AG09309 (cell line): ENCODE measurements around the gene MT1X.
A peak's percentile ranks its signal among the peaks of the same experiment; 100 is the strongest.

Experiments
- DNase-seq: peaks from one replicate; pipeline ENCODE4 v3.0.0-alpha.2; 2010; ENCODE audit warnings: low read depth
- H3K4me3 ChIP-seq: 2 replicates; pipeline ENCODE4 v1.5.1; 2011; ENCODE audit warnings: mild to moderate bottlenecking, low read depth, low read length, moderate library complexity; ENCODE audit not compliant: control insufficient read depth
- TF ChIP-seq, protein P1 (sequence below): IDR thresholded peaks from 2 replicates; pipeline ENCODE4 v1.5.1; 2011; ENCODE audit warnings: mild to moderate bottlenecking, low read depth, low read length, inconsistent platforms; ENCODE audit not compliant: insufficient read depth, control insufficient read depth; ENCODE audit errors: missing control alignments

MT1X gene

GRCh38 chr16:56726926-56727325 is 44.7 kb downstream of the MT1X start:
- TF ChIP-seq, protein P1, sequence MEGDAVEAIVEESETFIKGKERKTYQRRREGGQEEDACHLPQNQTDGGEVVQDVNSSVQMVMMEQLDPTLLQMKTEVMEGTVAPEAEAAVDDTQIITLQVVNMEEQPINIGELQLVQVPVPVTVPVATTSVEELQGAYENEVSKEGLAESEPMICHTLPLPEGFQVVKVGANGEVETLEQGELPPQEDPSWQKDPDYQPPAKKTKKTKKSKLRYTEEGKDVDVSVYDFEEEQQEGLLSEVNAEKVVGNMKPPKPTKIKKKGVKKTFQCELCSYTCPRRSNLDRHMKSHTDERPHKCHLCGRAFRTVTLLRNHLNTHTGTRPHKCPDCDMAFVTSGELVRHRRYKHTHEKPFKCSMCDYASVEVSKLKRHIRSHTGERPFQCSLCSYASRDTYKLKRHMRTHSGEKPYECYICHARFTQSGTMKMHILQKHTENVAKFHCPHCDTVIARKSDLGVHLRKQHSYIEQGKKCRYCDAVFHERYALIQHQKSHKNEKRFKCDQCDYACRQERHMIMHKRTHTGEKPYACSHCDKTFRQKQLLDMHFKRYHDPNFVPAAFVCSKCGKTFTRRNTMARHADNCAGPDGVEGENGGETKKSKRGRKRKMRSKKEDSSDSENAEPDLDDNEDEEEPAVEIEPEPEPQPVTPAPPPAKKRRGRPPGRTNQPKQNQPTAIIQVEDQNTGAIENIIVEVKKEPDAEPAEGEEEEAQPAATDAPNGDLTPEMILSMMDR: no peak
- H3K4me3 ChIP-seq: no peak overlapping the region
- DNase-seq: no peak

DNA sequence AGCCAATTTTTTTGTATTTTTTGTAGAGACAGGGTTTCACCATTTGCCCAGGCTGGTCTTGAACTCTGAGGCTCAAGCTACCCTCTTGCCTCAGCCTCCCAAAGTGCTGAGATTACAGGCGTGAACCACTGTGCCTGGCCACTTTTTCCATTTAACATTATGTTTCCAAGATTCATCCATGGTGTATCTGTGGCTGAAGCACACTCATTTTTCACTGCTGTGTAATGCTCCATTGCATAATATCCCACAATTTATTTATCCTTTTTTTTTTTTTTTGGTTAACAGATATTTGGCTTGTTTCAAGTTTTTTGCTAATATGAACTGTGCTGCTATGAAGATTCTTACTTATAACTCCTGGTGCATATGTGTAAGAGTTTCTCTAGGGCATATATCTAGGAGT is 45.8 kb downstream of the MT1X start:
- no peak overlapping the region for H3K4me3 ChIP-seq
- DNase-seq: no peak
- TF ChIP-seq, protein P1: no peak

DNA sequence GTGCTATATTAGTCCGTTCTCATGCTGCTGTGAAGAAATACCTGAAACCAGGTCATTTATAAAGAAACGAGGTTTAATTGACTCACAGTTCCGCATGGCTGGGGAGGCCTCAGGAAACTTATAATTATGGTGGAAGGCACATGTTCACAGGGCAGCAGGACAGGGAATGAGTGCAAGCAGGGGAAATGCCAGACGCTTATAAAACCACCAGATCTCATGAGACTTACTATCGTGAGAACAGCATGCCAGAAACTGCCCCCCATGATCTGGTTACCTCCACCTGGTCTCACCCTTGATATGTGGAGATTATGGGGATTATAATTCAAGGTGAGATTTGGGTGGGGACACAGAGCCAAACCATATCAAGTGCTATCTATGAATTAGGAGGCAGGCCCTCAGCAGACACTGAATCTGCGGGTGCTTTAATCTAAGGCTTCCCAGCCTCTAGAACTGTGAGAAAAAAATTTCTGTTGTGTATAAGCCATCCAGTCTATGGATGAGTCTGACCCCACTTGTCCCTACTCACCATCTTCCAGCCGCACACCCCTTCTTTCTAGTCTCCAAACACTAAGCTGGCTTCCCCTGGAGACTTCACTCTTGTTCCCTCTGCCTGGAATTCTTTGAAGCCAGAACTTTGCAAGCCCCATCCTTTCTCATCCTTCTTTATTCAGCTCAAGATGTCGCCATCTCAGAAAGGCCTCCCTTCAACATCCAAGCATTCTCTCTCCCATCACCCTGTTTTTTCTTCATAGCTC is 46.9 kb downstream of the MT1X start:
- no peak for DNase-seq
- H3K4me3 ChIP-seq: peak overlapping the region; percentile 88
- TF ChIP-seq, protein P1: no peak

- TF ChIP-seq, protein P1: no peak
- DNase-seq: peak; percentile 52
These were observed 47.7 kb downstream of the MT1X start, which contains the start of gene NUP93 for GRCh38 chr16:56729735-56730662. TSS of gene NUP93 (plus strand) at chr16:56730129. CDS start at chr16:56748248, 18,119 bp downstream.

GRCh38 chr16:56732366-56732765 is 50.1 kb downstream of the MT1X start:
- no peak overlapping the region for H3K4me3 ChIP-seq
- no peak for DNase-seq
- TF ChIP-seq, protein P1: no peak

More at GRCh38 chr16:56729735-56730662, 47.7 kb downstream of the MT1X start, which contains the start of gene NUP93:
- H3K4me3 ChIP-seq: peak within 1 kb of the TSS; percentile 88

DNA sequence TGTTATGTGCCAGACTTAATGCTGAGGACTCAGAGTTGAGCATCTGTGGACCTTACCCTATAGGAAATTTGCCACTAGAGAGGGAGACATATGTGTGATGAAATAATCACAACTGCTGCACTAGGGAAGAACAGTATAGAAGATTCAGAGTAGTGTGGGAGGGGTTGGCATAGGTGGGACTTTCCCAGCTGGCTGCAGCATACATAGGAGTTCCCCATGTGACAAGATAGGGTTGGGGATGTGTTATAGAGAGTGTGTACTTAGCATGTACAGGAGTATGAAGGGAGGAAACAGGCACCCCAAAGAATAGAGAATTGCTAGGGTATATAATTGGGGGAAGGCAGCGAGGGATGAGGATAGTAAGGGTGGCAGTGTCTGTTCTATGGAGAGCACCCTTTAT is 50.6 kb downstream of the MT1X start:
- no peak overlapping the region for H3K4me3 ChIP-seq
- TF ChIP-seq, protein P1: no peak
- DNase-seq: no peak
